ENCODE results near the gene UBALD1. TPM values are rescaled to one million over a fixed set of nuclear protein-coding genes. Genes with fewer than 3 reads are reported as not detected.

Gene UBALD1
- total and polyA plus RNA-seq, 2 donors (not counting 3 experiments of a cell fraction or from before 2014, with no cell fraction given): 24.8 to 41.6 TPM

GRCh38 chr16:4601036-4601863 is 13.4 kb downstream of the UBALD1 start:
- Histone ChIP-seq H3K9me3 (replicated peaks; ENCODE audit: control insufficient read depth, insufficient read depth, low read length) (no peaks in the 10 kb centered on the region), H2AFZ (ENCODE audit: low read depth, low read length) (no peak overlapping the region), H3K36me3 (ENCODE audit: control insufficient read depth in 2 of 2, extremely low read depth in 1 of 2, insufficient read depth in 2 of 2, low read length in 2 of 2) (no peaks in the 10 kb centered on the region), H3K9me1 (replicated peaks; ENCODE audit: control insufficient read depth, extremely low read depth, insufficient read depth, low read length) (no peaks in the 10 kb centered on the region), H3K27me3 (ENCODE audit: control insufficient read depth in 2 of 2, insufficient read depth in 2 of 2, low read length in 2 of 2) (peaks cover 2 to 3% of the 10 kb centered on the region in 2 experiments), H3K27ac (ENCODE audit: insufficient read depth, low read depth, low read length) (no peak overlapping the region), H4K20me1 (replicated peaks; ENCODE audit: control insufficient read depth, extremely low read depth, insufficient read depth, low read length) (no peaks in the 10 kb centered on the region), H3K9ac (replicated peaks; ENCODE audit: extremely low read depth, insufficient read depth, low read length) (no peak overlapping the region), H3K4me3 (replicated peaks in 1 of 3; ENCODE audit: insufficient read depth in 1 of 3, low read depth in 1 of 3, low read length in 3 of 3) (no peak overlapping the region), H3K4me2 (ENCODE audit: insufficient read depth, low read length) (no peak overlapping the region), H3K4me1 (ENCODE audit: control insufficient read depth, extremely low read depth, insufficient read depth, low read length) (no peaks in the 10 kb centered on the region), H3K79me2 (ENCODE audit: control insufficient read depth, insufficient read depth, low read length) (no peaks in the 10 kb centered on the region)
- CTCF ChIA-PET: interaction anchor here (1.1 kb wide), 1 partner anchor 15 kb away, joined by 4 read pairs; no protein-coding TSS in a partner anchor
- DNase-seq (ENCODE audit: low read depth, low spot score): no peak
- TF ChIP-seq FOS (IDR thresholded peaks at IDR 0.05; ENCODE audit: borderline replicate concordance, insufficient read depth, low read length) (no peak), MAX (IDR thresholded peaks at IDR 0.05; ENCODE audit: insufficient read depth, insufficient read length) (no peak), POLR2A (IDR thresholded peaks at IDR 0.05; ENCODE audit: low read depth, low read length) (no peak), GATA2 (IDR thresholded peaks at IDR 0.05; ENCODE audit: insufficient read depth, insufficient read length, low read depth, low read length) (no peak), MYC (IDR thresholded peaks at IDR 0.05; ENCODE audit: low read depth, low read length) (no peak), POLR2AphosphoS5 (IDR thresholded peaks at IDR 0.05; ENCODE audit: insufficient read depth, low read depth, low read length) (no peak), JUN (IDR thresholded peaks at IDR 0.05; ENCODE audit: borderline replicate concordance, insufficient read depth, insufficient read length, low read depth) (no peak), EZH2 (IDR thresholded peaks at IDR 0.05; ENCODE audit: borderline replicate concordance, low read depth, low read length, severe bottlenecking) (no peak)
- TF ChIP-seq, protein P1, sequence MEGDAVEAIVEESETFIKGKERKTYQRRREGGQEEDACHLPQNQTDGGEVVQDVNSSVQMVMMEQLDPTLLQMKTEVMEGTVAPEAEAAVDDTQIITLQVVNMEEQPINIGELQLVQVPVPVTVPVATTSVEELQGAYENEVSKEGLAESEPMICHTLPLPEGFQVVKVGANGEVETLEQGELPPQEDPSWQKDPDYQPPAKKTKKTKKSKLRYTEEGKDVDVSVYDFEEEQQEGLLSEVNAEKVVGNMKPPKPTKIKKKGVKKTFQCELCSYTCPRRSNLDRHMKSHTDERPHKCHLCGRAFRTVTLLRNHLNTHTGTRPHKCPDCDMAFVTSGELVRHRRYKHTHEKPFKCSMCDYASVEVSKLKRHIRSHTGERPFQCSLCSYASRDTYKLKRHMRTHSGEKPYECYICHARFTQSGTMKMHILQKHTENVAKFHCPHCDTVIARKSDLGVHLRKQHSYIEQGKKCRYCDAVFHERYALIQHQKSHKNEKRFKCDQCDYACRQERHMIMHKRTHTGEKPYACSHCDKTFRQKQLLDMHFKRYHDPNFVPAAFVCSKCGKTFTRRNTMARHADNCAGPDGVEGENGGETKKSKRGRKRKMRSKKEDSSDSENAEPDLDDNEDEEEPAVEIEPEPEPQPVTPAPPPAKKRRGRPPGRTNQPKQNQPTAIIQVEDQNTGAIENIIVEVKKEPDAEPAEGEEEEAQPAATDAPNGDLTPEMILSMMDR (IDR thresholded peaks at IDR 0.05; ENCODE audit: extremely low read depth in 1 of 2, insufficient read depth in 1 of 2, low read depth in 1 of 2, low read length in 2 of 2): no peak
- BruUV-seq (replicated peaks): no TSS peak
- dilution Hi-C loops (cut with MboI; ENCODE audit: extremely low pct_ligation_motif_present, low sequenced_read_pairs) (no loop called here), intact Hi-C loops (cut with micrococcal nuclease) (no loop called here)
- FAIRE-seq: peak; percentile 55
- POLR2A ChIA-PET: no interaction called here
